PC-9 (cell line): ENCODE measurements around the gene STX1A. TPM values are rescaled to one million over a fixed set of nuclear protein-coding genes. Genes with fewer than 3 reads are reported as not detected.
A peak's percentile ranks its signal among the peaks of the same experiment; 100 is the strongest.

ENCODE experiments used
- BruUV-seq: library from RNA; stranded (reverse); fragments of 400-500 nt; replicated peaks from 2 replicates; lab custom pipeline; 2021; lab: Mats Ljungman, UMichigan
- CTCF ChIA-PET: fragments of 300-600 bp; sonication (Branson Sonifier 250); formaldehyde crosslinking; loops from one replicate; lab custom pipeline; 2022; ENCODE audit warnings: antibody characterized with exemption; lab: Charles Lee
- POLR2A ChIA-PET: fragments of 300-600 bp; sonication (Branson Sonifier 250); formaldehyde crosslinking; loops from one replicate; lab custom pipeline; 2022; ENCODE audit warnings: antibody characterized with exemption; ENCODE audit not compliant: unreplicated experiment; lab: Charles Lee
- DNase-seq, 2 experiments: peaks; one replicate each; pipeline versions ENCODE4 v3.0.0 to v3.0.0-alpha.2; 2015 to 2022; ENCODE audit warnings: mixed read lengths in 1 of 2
- H2AFZ ChIP-seq: fragments of 200-600 bp; sonication (generic); 2 replicates; pipeline ENCODE4 v1.8.1; 2017; ENCODE audit warnings: antibody characterized with exemption
- H3F3A ChIP-seq: fragments of 200-600 bp; sonication (generic); 2 replicates; pipeline ENCODE4 v1.8.1; 2017; ENCODE audit warnings: antibody characterized with exemption, mild to moderate bottlenecking, low read depth; ENCODE audit not compliant: insufficient read depth
- H3K27ac ChIP-seq: fragments of 200-600 bp; sonication (generic); 2 replicates; pipeline ENCODE4 v1.6.1; 2016; ENCODE audit warnings: mixed run types
- H3K27me3 ChIP-seq: fragments of 200-600 bp; sonication (generic); 2 replicates; pipeline ENCODE4 v1.6.1; 2016; ENCODE audit warnings: low read depth, mixed run types; ENCODE audit not compliant: insufficient read depth
- H3K36me3 ChIP-seq: fragments of 200-600 bp; sonication (generic); 2 replicates; pipeline ENCODE4 v1.6.1; 2016; ENCODE audit warnings: low read depth, mixed run types
- H3K4me1 ChIP-seq: fragments of 200-600 bp; sonication (generic); replicated peaks from 2 replicates; pipeline ENCODE4 v1.6.1; 2016; ENCODE audit warnings: mixed run types; ENCODE audit not compliant: insufficient read depth
- H3K4me2 ChIP-seq: fragments of 200-600 bp; sonication (generic); 2 replicates; pipeline ENCODE4 v1.6.1; 2017; ENCODE audit warnings: mixed run types
- H3K4me3 ChIP-seq: fragments of 200-600 bp; sonication (generic); 2 replicates; pipeline ENCODE4 v1.6.1; 2016; ENCODE audit warnings: mixed run types
- H3K79me2 ChIP-seq: fragments of 200-600 bp; sonication (generic); 2 replicates; pipeline ENCODE4 v1.6.1; 2017; ENCODE audit warnings: low read depth, mixed run types
- H3K9me2 ChIP-seq: fragments of 200-600 bp; sonication (generic); 2 replicates; pipeline ENCODE4 v1.8.1; 2017; ENCODE audit warnings: mild to moderate bottlenecking; ENCODE audit not compliant: insufficient read depth
- H3K9me3 ChIP-seq: fragments of 200-600 bp; sonication (generic); 2 replicates; pipeline ENCODE4 v1.8.1; 2016; ENCODE audit warnings: low read depth; ENCODE audit not compliant: insufficient read depth
- H4K20me1 ChIP-seq: fragments of 200-600 bp; sonication (generic); 2 replicates; pipeline ENCODE4 v1.8.1; 2017; ENCODE audit not compliant: insufficient read depth
- EZH2 ChIP-seq: fragments of 200-600 bp; sonication (generic); IDR thresholded peaks from 2 replicates; pipeline ENCODE4 v1.8.0; 2017; ENCODE audit warnings: antibody characterized with exemption, low read depth
- intact Hi-C: fragments of 100-400 bp; cut with micrococcal nuclease; formaldehyde crosslinking; loops from one replicate; pipeline ENCODE4 v1.10.0; 2022; ENCODE audit not compliant: unreplicated experiment
- total RNA-seq: library from RNA; stranded (reverse); gene quantifications from 2 replicates; pipeline ENCODE4 v1.2.3, GENCODE V29; 2021
- TF ChIP-seq, protein P1 (sequence below): fragments of 200-600 bp; sonication (generic); conservative IDR thresholded peaks from 2 replicates; pipeline ENCODE4 v1.6.1; 2017; ENCODE audit warnings: mixed run types, antibody characterized with exemption, mild to moderate bottlenecking, moderate library complexity

STX1A gene
- total RNA-seq, 1 experiment from 2014 or later = 39.1 TPM

DNA sequence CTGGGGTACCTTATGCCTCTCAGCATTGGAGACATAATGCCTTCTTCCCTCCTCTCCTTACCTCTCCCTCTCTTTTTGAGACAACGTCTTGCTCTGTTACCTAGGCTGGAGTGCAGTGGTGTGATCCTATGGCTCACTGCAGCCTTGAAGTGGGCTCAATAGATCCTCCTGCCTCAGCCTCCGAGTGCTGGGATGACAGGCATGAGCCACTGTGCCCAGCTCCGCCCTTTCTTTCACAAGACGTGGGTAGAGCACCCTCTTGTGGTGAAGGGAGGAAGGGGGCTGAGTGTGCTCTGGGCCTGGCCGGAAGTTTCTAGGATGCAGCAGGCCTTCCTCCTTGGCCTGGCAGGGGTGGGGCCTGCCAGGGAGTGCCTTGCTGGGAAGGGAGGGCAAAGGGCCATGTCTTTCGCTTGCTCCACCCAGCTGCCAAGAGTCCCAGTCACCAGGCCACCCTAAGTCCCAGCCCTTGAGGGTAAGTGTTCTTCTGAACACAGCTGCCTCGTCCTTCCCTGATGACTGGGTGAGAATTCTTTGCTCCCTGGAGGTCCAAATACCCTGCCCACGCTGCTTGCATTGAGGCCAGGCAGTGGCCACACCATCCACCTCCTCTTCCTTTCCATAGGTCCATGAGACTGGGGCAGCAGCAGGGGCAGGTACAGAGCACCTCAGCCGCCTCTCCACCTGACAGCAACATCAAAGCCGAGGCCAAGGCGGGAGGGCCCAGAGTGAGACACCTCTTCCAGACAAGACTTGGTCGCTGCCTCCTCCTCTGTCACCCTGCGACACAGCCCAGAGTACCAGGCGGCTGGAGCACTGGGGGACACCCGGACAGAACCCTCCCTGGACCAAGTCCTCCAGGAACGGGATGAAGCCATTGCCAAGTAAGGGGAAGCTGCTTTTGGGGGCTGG, 15.4 kb upstream of the STX1A start:
- peaks cover 6% of the 10 kb centered on the region; the same call in 1 of the 2 replicates for H4K20me1 ChIP-seq
- peak overlapping the region; percentile 65 for H3K4me2 ChIP-seq
- peak overlapping the region; percentile 88 for H3K27ac ChIP-seq

DNA sequence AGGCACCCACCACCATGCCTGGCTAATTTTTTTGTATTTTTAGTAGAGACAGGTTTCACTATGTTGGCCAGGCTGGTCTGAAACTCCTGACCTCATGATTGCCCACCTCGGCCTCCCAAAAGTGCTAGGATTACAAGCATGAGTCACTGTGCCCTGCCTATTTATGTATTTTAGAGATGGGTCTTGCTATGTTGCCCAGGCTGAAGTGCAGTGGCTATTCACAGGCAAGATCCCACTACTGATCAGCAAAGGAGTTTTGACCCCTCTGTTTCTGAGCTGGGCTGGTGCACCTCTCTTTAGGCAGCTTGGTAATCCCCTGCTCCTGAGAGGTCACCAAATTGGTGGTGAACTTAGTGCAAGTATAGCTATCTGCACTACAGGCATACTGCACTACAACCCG, 12.9 kb upstream of the STX1A start:
- Histone ChIP-seq H3K36me3 (peaks cover 13% of the 10 kb centered on the region; the same call in 1 of the 2 replicates), H3K4me3 (no peak overlapping the region), H3K9me3 (no peaks in the 10 kb centered on the region), H3K4me2 (no peak overlapping the region), H3K27ac (no peak overlapping the region), H3K27me3 (no peaks in the 10 kb centered on the region), H3K4me1 (peaks cover 24% of the 10 kb centered on the region), H3F3A (peaks cover 57% of the 10 kb centered on the region), H3K9me2 (no peaks in the 10 kb centered on the region), H2AFZ (no peak overlapping the region), H4K20me1 (peaks cover 4% of the 10 kb centered on the region; the same call in 1 of the 2 replicates), H3K79me2 (peaks cover 19% of the 10 kb centered on the region)
- CTCF ChIA-PET = interaction anchor here (0.7 kb wide), 1 partner anchor 213 kb away, joined by 15 read pairs; no protein-coding TSS in a partner anchor
- POLR2A ChIA-PET = interaction anchor here (0.6 to 1.1 kb wide), 4 partner anchors 97 to 467 kb away, joined by 5 to 11 read pairs (median 9); no protein-coding TSS in a partner anchor
- DNase-seq = no peak
- BruUV-seq = no TSS peak
- intact Hi-C loops = loop anchor here (10.0 kb wide), 1 partner anchor 242 kb away; no protein-coding TSS in a partner anchor
- no peak for TF ChIP-seq EZH2
- TF ChIP-seq, protein P1, sequence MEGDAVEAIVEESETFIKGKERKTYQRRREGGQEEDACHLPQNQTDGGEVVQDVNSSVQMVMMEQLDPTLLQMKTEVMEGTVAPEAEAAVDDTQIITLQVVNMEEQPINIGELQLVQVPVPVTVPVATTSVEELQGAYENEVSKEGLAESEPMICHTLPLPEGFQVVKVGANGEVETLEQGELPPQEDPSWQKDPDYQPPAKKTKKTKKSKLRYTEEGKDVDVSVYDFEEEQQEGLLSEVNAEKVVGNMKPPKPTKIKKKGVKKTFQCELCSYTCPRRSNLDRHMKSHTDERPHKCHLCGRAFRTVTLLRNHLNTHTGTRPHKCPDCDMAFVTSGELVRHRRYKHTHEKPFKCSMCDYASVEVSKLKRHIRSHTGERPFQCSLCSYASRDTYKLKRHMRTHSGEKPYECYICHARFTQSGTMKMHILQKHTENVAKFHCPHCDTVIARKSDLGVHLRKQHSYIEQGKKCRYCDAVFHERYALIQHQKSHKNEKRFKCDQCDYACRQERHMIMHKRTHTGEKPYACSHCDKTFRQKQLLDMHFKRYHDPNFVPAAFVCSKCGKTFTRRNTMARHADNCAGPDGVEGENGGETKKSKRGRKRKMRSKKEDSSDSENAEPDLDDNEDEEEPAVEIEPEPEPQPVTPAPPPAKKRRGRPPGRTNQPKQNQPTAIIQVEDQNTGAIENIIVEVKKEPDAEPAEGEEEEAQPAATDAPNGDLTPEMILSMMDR = no peak

More for the DNA sequence above, 15.4 kb upstream of the STX1A start:
- Histone ChIP-seq H3K9me3 (no peaks in the 10 kb centered on the region), H3K79me2 (peaks cover 40% of the 10 kb centered on the region), H3K4me1 (peaks cover 35% of the 10 kb centered on the region), H3F3A (peaks cover 53% of the 10 kb centered on the region), H2AFZ (no peak overlapping the region), H3K27me3 (no peaks in the 10 kb centered on the region), H3K4me3 (no peak overlapping the region), H3K9me2 (no peaks in the 10 kb centered on the region), H3K36me3 (peaks cover 15% of the 10 kb centered on the region; the same call in 1 of the 2 replicates)
- BruUV-seq = no TSS peak
- CTCF ChIA-PET = interaction anchor here (0.7 to 0.8 kb wide), 2 partner anchors 70 to 116 kb away, joined by 3 to 4 read pairs; no protein-coding TSS in a partner anchor
- intact Hi-C loops = loop anchor here (1.0 to 10.0 kb wide), 3 partner anchors 95 to 240 kb away; partner anchors contain the start of gene CLDN4
- POLR2A ChIA-PET = interaction anchor here (0.5 to 1.5 kb wide), 15 partner anchors 10 to 115 kb away, joined by 3 to 36 read pairs (median 5); partner anchors contain the start of gene METTL27
- DNase-seq = peak; percentile 96 to 97
- TF ChIP-seq, protein P1 = peak; percentile 91
- no peak for TF ChIP-seq EZH2

DNA sequence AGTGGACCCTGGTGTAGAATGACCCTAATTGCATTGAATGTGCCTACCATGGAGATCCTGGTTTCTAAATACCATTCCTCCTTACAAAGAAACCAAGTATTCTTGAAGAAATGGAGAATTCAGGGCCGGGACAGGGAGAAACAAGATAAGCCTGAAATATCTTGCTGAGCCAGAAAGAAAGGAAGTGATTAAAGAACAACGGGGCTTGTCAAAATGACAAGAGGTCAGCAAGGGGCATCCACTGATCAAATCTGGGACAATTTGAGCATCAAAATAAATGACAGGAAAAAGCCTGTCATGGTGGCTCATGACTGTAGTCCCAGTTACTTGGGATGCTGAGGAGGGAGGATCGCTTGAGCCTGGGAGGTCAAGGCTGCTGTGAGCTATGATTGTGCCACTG, 11.0 kb upstream of the STX1A start:
- Histone ChIP-seq H3K9me3 (no peaks in the 10 kb centered on the region), H3K9me2 (no peaks in the 10 kb centered on the region), H3K4me3 (no peak overlapping the region), H3K4me2 (no peak overlapping the region), H3K27me3 (no peaks in the 10 kb centered on the region), H3K79me2 (no peaks in the 10 kb centered on the region), H3K4me1 (peaks cover 6% of the 10 kb centered on the region), H4K20me1 (no peaks in the 10 kb centered on the region), H2AFZ (no peak overlapping the region), H3K27ac (no peak overlapping the region), H3K36me3 (no peaks in the 10 kb centered on the region), H3F3A (peaks cover 45% of the 10 kb centered on the region)
- intact Hi-C loops = loop anchor here (10.0 kb wide), 1 partner anchor 244 kb away; no protein-coding TSS in a partner anchor
- ChIA-PET POLR2A (interaction anchor here (0.7 kb wide), 1 partner anchor 69 kb away, joined by 7 read pairs; no protein-coding TSS in a partner anchor), CTCF (interaction anchor here (0.6 to 0.7 kb wide), 4 partner anchors 67 to 328 kb away, joined by 3 to 8 read pairs (median 4); no protein-coding TSS in a partner anchor)
- TF ChIP-seq, protein P1 = no peak
- TF ChIP-seq EZH2 = no peak
- DNase-seq = no peak
- BruUV-seq = no TSS peak
